Fibroblast of skin of right biceps (primary cell): ENCODE results near the gene KIZ.
"Not testable (repeated sequence)": the region's sequence is repeated elsewhere in the genome, so short reads cannot be mapped to it uniquely, and the experiment has no call there.

Experiments
- DNase-seq: peaks from one replicate; pipeline ENCODE4 v3.0.0-alpha.2; 2013

KIZ gene

GRCh38 chr20:21139881-21140566 lies 14.1 kb downstream of the KIZ start:
- DNase-seq, result no peak

- DNase-seq, result no peak
Measured at GRCh38 chr20:21141825-21142224, 15.9 kb downstream of the KIZ start.

- no peak for DNase-seq
Measured at GRCh38 chr20:21143194-21143890, 17.5 kb downstream of the KIZ start.

GRCh38 chr20:21145424-21145823 lies 19.5 kb downstream of the KIZ start:
- DNase-seq, result no peak

- DNase-seq, result no peak
Measured at GRCh38 chr20:21146215-21146614, 20.3 kb downstream of the KIZ start.

GRCh38 chr20:21147593-21147992 lies 21.7 kb downstream of the KIZ start:
- no peak for DNase-seq

- DNase-seq, result no peak
Measured at GRCh38 chr20:21149344-21149743, 23.5 kb downstream of the KIZ start.

- DNase-seq, result no peak
Measured at GRCh38 chr20:21151791-21152190, 25.9 kb downstream of the KIZ start.

GRCh38 chr20:21154692-21155091 lies 28.8 kb downstream of the KIZ start:
- DNase-seq, result no peak

GRCh38 chr20:21155268-21155667 lies 29.4 kb downstream of the KIZ start:
- DNase-seq, result no peak

- peak; percentile 54 for DNase-seq
Measured at GRCh38 chr20:21156266-21156665, 30.4 kb downstream of the KIZ start.

GRCh38 chr20:21157006-21157405 lies 31.1 kb downstream of the KIZ start:
- DNase-seq, result no peak

- DNase-seq, result no peak
Measured at GRCh38 chr20:21159658-21160380, 33.9 kb downstream of the KIZ start.

GRCh38 chr20:21161926-21162325 lies 36.0 kb downstream of the KIZ start:
- no peak for DNase-seq

- DNase-seq, result no peak
Measured at GRCh38 chr20:21162631-21163030, 36.7 kb downstream of the KIZ start.

- peak; percentile 8 for DNase-seq
Measured at GRCh38 chr20:21166801-21167200, 40.9 kb downstream of the KIZ start.

- no peak for DNase-seq
Measured at GRCh38 chr20:21167261-21167660, 41.4 kb downstream of the KIZ start.

GRCh38 chr20:21168061-21168460 lies 42.2 kb downstream of the KIZ start:
- DNase-seq, result not testable (repeated sequence)

GRCh38 chr20:21172626-21173025 lies 46.7 kb downstream of the KIZ start:
- DNase-seq, result no peak

GRCh38 chr20:21173485-21173884 lies 47.6 kb downstream of the KIZ start:
- DNase-seq, result no peak

GRCh38 chr20:21174516-21175239 lies 48.8 kb downstream of the KIZ start:
- DNase-seq, result no peak

- no peak for DNase-seq
Measured at GRCh38 chr20:21175433-21175832, 49.6 kb downstream of the KIZ start.

- DNase-seq, result no peak
Measured at GRCh38 chr20:21177767-21178166, 51.9 kb downstream of the KIZ start.
